G401 (cell line): ENCODE results near the gene ZNF217. TPM values are rescaled to one million over a fixed set of nuclear protein-coding genes. Genes with fewer than 3 reads are reported as not detected.
"Not testable (repeated sequence)": the region's sequence is repeated elsewhere in the genome, so short reads cannot be mapped to it uniquely, and the experiment has no call there.

ENCODE experiments used
- DNase-seq: peaks from one replicate; pipeline ENCODE4 v3.0.0-alpha.2; 2015; ENCODE audit warnings: low spot score
- in situ Hi-C: cut with HindIII; loops from 2 replicates; pipeline ENCODE4 v1.10.0; 2016; ENCODE audit warnings: low sequenced_read_pairs, mixed read lengths
- total RNA-seq: library from RNA; depleted of rRNA; stranded (reverse); fragments of >200 nt; shearing (Covaris generic); gene quantifications from 2 replicates; pipeline ENCODE4 v1.2.3, GENCODE V29; 2014

Gene ZNF217
- total RNA-seq, 1 experiment from 2014 or later = 79.3 TPM

DNA sequence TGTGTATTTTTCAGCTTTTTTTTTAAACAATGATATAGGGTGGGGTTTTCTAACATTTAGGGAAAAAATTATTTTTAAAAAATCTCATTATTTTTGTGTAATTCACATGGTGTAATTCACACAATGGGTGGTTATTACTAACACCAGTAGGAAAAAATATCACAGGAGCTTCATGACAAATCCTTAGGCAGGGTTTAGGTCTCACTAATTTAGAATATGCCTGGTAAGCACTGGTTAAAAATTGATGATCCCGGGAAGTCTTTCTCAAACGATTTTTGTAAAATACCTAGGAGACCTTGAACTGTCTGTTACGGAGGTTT, 29.5 kb upstream of the ZNF217 start:
- in situ Hi-C loops = no loop called here
- no peak for DNase-seq

DNA sequence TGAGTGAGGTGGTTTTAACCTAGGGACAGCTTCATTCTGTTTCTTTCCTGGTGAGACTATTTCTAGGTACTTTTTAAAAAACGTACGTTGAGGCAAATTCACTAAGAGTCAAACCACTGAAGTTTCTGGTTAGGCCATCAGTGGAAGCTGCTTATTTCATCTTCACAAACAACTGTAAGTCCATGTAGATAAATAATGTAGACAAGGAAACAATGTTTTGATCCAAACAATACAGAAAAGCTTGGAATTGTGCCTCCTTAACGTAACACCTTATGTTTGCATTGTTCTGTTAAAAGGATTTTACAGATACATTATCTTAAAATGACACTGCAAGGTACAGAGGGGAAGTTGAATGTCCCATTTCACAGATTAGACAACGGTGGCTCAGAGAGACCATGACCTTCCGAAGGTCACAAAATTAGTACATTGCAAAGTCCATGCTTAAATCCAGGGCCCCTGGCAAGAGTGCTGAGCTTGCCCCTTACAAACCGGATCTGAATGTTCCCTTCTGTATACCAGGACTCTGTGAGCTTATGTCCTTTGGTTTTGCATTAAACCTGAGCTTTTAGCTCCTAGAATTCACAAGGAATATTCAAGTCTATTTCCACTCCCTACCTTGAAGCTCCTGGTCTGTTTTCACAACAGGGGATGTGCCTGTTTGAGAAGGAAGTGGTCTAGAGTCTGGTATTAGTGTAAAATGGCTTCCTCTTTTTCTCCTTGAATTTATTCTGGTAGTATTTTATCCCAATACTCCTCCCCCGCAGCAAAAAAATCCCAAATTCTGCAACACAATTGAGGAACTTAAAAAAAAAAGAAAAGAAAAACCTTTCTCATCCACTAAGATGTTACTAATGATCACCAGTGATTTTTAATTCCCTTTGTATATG, 28.9 kb upstream of the ZNF217 start:
- DNase-seq = no peak
- in situ Hi-C loops = no loop called here

DNA sequence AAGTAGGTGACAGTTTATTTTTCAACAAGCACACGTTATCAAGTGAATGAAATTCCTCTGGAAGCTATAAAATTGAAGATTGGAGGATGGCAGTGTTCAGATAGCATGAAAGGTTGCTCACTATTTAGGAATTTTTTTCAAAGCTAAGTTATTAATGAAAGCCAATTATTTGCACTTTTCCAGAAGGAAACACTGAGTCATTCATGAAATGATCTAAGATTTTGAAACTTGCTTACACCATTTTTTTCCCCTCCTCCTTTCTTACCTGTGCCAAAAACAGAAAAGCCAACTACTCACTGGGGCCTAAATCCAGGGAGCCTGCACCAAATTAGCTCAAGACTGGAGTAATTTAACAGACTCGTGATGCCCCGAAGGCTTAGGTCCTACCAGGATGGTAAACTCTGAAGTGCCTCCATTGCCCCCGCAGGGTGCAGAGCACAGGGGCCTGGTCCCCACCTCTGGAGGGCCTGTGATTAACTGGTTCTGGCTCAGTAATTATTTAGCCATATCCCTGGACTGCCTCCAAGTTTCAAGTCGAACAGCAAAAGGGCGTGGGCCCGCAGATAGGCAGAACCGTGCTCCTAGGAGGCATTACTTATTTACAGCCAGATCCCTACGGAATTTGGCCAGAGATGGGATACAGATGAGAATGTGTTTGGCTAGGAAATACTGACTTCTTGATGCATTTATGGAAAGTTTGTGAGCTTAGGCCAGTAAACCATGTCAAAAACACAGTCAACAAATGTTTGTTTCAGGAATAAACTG, 28.0 kb upstream of the ZNF217 start:
- in situ Hi-C loops = no loop called here
- peak; percentile 53 for DNase-seq

DNA sequence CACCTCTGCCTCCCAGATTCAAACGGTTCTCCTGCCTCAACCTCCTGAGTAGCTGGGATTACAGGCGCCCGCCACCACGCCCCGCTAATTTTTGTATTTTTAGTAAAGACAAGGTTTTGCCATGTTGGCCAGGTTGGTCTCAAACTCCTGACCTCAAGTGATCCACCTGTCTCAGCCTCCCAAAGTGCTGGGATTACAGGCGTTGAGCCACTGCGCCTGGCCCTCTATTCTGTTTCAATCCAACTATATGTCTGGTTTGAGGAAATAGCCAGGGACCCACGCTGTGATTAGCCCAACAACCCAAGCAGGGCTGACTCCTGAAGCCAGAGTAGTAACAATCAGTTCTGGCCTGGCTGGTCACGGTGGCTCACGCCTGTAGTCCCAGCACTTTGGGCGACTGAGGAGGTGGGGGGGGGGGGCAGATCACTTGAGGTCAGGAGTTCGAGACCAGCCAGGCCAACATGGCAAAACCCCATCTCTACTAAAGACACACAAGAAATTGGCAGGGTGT, 24.9 kb upstream of the ZNF217 start:
- in situ Hi-C loops, DNase-seq: not testable (repeated sequence)

DNA sequence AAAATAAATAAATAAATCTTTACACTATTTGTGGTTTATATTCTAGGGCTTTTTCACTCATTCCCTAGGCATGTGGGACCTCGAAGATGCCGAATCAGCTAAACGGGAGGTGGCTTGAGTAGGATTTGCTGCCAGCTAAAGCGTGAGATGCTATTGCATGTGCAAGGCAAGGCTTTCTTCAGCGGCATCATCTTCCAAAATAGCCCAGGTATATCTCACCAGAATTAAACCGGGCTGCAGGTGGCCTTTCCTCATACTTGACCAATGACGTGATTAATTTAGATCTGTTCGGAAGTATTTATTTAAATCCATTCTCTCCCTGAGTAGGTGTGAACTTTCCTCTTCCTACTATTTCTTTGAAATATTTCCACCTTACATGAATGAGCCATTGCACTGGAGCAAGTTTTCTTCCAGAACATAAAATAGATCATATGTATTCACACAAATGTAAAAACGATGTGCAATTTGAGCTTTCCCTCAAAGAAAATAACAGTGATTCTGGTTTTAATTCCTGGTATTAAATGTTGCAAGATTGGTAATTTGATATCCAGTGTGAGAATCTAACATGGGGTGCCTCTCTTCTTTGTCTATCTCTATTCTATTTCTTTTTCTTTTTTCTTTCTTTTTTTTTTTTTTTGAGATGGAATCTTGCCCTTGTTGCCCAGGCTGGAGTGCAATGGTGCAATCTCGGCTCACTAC, 24.3 kb upstream of the ZNF217 start:
- in situ Hi-C loops = no loop called here
- DNase-seq = no peak

DNA sequence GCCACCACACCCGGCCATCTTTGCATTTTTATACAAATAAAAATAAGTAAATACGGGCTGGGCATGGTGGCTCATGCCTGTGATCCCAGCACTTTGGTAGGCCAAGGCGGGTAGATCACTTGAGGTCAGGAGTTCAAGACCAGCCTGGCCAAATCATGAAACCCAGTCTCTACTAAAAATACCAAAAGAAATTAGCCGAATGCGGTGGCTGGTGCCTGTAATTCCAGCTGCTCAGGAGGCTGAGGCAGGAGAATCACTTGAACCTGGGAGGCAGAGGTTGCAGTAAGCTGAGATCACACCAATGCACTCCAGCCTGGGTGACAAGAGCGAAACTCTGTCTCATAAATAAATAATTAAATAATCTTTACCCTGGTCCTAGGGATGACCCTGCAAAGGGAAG, 22.9 kb upstream of the ZNF217 start:
- DNase-seq, in situ Hi-C loops: not testable (repeated sequence)

DNA sequence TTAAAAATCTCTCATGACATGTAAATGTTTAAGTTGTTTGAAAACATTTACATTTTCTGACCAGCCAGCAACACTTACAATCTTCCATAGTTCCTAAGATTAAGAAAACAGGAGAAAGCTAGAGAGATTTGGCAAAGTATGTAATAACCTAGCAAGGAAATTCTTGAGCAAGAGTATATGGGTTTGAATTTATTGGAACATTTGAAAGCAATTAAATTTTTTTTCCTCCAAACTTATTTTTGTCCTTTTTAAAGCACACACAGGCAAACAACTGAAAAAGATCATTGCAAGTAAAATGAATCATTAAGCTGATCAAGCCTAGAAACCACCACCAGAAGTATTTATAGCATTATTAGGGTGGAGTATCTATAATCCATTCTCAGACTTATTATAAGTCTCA, 20.1 kb upstream of the ZNF217 start:
- in situ Hi-C loops = no loop called here

DNA sequence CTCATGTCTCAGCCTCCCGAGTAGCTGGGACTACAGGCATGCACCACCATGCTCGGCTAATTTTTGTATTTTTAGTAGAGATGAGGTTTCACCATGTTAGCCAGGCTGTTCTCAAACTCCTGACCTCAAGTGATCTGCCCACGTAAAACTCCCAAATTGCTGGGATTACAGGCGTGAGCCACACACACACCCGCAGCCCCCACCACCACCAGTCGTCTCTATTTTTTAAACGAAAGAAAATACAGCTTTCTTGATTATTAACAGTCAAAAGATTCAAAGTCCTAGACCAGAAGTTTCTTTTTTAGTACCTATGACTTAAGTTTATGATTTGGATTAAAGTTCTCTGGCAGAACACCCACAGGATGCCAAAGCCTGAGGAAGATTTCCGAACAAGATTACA, 18.6 kb upstream of the ZNF217 start:
- DNase-seq, in situ Hi-C loops: not testable (repeated sequence)

More for the DNA sequence above, 20.1 kb upstream of the ZNF217 start:
- DNase-seq = no peak

DNA sequence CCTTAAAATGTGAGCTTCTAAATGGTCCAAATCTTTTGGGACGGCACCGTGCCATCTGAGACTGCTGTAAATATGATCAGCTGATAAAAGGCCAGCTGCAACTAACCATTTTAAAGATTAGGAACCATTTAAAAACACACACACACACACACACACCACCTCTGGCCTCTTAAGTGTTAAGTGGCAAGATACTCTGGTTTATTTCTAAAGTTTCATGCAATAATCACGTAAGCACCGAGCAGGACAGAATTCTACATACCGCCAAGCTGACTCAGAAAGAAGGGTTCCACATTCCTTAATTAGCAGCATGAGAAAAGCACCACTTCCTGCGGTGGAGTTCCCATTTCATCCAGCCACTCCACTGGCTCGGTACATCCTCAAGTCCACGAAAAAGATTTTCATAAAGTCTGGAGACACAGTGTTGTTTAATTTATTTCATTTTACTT, 17.8 kb upstream of the ZNF217 start:
- in situ Hi-C loops = no loop called here
- no peak for DNase-seq

DNA sequence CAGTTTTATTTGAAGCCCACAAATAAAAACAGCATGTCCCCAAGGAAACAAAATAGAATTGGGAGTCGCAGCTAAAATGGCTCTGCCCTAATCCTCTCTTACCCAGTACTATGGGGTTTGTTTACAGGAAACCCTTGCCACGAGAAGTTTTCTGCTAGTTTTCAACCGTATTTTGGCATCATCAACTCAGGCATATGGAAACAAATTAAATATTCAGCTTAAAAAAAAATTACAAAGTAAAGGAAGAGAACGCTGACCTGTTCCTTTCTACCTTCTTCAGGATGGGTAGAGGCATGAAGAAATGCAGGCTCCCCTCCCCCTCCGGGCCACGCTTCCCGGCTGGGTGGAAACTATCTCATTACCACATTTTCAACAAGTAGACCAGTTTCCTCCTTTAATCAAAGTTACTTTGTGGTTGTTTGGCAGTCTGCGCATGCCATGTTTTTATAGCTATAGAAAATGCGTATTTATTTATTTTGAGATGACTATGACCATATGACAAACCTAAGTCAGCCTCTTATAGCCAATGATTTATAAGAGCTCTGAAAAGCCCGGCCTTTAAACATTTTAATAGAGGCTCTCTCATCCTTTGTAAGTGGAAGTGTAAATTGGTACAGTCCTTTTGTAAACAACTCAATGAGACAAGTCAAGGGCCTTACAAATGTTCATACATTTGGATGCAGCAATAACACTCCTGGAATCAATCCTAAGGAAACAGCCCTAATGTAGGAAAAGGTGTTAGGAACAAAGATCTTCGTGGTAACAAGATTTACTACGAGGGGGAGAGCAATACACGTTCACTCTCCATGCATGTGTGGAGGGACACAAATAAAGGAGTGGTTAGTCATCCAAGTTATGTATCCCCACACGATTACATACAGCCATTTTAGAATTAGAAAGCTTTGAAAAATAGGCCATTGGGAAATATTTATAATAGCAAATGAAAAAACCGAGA, 16.1 kb upstream of the ZNF217 start:
- no peak for DNase-seq

DNA sequence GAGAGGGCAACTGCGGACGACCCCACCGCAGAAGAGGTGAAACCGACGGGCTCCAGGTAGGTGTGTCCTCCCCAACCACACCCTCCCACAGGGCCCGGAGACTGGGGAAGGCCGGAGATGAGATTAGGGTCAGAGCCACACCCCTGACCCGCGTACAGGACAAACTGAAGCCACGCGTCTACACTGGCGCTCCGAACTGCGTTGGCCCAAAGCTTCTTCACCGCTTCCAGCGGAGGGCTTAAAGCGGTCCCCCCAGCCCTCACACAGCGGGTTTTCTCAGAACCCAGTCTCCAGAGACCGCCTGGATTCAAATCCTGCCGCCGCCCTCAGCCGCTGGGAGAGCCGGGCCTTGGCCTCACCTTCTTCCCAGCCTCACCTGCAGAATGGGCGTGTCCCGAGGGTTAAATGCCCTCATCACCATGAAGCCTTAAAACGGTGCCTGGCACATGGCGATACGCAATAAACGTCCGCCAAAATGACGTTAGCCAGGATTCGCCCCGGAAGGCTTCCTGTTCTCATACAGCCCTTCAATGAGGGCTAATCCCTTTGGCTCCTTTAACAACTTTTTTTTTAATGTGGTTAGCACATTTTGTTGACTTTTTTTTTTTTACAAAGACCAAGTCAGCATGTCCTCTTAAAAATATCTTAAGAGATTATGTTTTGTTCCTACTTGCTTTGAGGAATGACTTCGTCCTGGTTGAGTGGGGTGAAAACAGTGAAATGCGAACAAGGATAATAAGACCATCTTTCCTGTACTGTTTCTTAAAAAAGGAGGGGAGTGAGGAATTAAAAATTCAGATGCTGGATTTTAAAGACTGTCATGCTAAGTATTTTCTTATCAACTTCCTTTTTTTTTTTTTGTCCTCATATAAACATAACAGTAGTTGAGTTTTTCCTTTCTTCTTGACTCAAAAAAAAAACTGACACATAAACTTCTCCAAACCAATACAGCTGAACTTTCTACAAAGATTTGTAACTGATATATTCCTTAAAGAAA, 15.1 kb upstream of the ZNF217 start:
- in situ Hi-C loops = no loop called here
- DNase-seq = no peak

More for the DNA sequence above, 16.1 kb upstream of the ZNF217 start:
- in situ Hi-C loops = no loop called here

DNA sequence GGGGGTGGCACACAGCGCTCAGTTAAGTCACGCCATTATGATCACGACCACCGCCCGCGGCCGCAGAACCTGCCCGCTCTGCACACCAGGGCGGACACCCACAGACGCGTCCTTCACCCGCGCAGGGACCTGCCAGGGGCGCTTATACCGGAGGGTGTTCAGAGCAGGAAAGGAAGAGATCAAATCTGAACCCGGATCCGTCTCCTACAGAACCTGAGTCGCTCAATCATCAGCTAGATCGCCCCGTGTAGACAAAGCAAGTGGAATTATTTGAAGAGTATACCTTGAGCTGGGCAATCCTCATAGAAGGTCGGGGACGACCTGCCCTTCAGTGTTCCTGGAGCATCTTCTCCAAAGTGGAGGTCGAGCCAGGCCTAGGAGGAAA, 14.4 kb upstream of the ZNF217 start:
- in situ Hi-C loops = no loop called here
- no peak for DNase-seq

DNA sequence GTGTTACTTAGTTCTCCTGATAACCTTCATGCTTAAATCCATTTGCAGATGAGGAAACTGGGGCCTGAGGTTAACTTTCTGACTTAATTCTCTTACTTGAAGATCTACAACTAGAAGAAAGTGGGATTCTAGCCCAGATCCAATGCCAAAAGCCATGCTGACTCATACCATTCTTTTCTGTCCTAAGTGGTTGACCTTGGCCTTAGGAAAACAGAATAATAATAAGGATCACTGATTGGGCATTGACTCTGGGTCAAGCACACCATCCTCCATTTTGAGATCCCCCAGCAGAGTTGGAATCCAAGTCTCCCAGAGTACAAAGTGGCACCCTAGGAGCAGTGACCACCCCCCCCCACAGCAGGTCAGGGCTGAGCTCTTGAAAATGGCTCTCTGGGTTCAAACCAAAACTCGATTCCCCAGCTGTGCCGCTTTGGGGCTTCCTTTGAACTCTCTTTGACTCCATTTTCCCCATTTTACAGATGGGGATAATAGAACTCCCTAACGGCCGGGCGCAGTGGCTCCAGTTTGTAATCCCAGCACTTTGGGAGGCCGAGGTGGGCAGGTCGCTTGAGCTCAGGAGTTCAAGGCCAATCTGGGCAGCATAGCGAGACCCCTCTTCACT, 12.8 kb upstream of the ZNF217 start:
- in situ Hi-C loops = no loop called here
- DNase-seq = no peak

DNA sequence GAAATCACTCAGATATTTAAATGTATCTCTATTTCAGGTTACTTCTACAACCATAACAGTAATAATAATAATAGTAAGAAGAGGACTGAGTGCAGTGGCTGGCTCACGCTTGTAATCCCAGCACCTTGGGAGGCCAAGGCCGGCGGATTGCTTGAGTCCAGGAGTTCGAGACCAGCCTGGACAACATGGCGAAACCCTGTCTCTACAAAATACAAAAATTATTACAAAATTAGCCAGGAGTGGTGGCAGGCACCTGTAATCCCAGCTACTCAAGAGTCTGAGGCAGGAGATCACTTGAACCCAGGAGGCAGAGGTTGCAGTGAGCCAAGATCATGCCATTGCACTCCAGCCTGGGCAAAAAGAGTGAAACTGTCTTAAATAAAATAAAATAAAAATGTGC, 11.8 kb upstream of the ZNF217 start:
- in situ Hi-C loops, DNase-seq: not testable (repeated sequence)

DNA sequence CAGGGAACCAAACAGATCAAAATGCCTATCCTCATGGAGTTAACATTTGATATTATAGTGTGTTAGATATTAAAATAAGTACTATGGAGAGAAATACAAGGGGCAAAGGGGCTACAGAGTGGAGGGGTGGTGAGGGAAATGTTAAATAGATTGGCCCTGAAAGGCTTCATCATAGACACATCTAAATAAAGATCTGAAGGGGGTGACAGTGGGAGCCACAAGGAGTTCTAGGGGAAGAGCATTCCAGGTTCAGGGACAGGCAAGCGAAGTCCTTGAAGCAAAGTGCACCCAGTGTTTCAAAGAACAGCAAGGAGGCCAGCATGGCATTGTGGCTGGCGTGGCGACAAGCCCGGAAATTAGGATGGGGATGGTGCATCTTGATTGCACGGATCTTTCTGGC, 11.2 kb upstream of the ZNF217 start:
- in situ Hi-C loops = not testable (repeated sequence)

DNA sequence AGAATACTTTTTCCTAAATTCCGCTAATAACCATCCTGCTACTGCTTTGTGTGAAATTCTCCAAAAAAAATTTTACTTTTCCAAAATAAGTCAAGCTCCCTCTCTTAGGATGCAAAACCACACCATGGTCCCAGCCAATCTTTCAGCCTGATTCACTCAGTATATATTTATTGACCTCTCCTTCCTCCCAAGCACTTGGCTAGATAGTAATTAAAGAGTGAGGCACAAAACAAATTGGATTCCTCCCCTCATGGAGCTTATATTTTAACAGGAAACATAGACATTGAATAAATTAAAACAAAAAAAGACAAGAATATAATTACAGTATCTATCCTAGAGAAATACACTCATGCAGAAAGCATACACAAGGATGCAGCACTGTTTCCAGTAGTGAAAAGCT, 9.0 kb upstream of the ZNF217 start:
- no peak for DNase-seq
- in situ Hi-C loops = no loop called here

More for the DNA sequence above, 11.2 kb upstream of the ZNF217 start:
- DNase-seq = not testable (repeated sequence)
